Coronary artery (tissue), 2 donors: ENCODE data around the gene TGFB1.
A peak's percentile ranks its signal among the peaks of the same experiment; 100 is the strongest.

Source experiments
- DNase-seq: peaks from one replicate; pipeline ENCODE4 v3.0.0-alpha.2; 2017; ENCODE audit warnings: low spot score
- H3K27ac ChIP-seq, 2 donors: fragments of 200-600 bp; sonication (generic); one replicate each; pipeline ENCODE4 v1.5.1; 2016 to 2019
- H3K4me3 ChIP-seq: fragments of 200-600 bp; sonication (generic); 2 replicates; pipeline ENCODE4 v1.5.1; 2016; ENCODE audit warnings: mild to moderate bottlenecking, moderate library complexity
- TF ChIP-seq, protein P1 (sequence below): fragments of 200-600 bp; sonication (generic); IDR thresholded peaks from one replicate; pipeline ENCODE4 v1.5.1; 2019; ENCODE audit warnings: antibody characterized with exemption

TGFB1 gene

DNA sequence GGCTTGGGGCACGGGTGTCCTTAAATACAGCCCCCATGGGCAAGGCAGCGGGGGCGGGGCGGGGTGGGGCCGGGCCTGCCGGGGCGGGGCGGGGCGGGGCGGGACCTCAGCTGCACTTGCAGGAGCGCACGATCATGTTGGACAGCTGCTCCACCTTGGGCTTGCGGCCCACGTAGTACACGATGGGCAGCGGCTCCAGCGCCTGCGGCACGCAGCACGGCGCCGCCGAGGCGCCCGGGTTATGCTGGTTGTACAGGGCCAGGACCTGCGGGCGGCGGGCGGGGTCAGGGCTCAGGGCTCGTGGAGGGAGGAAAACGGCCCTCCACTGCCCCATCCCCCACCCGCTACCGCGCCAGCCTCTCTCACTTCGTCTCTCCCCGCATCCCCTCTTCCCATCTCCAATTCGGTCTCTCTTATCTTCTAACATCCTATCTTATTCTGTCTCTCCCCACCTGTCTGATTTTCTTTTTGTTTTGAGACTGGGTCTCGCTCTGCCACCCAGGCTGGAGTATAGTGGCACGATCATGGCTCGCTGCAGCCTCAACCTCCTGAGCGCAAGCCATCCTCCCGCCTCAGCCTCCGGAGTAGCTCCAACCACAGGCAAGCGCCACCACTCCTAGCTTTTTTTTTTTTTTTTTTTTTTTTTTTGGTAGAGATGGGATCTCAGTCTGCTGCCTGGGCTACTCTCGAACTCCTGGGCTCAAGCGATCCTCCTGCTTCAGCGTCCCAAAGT lies 22.6 kb downstream of the TGFB1 start:
- no peak overlapping the region for H3K4me3 ChIP-seq
- TF ChIP-seq, protein P1, sequence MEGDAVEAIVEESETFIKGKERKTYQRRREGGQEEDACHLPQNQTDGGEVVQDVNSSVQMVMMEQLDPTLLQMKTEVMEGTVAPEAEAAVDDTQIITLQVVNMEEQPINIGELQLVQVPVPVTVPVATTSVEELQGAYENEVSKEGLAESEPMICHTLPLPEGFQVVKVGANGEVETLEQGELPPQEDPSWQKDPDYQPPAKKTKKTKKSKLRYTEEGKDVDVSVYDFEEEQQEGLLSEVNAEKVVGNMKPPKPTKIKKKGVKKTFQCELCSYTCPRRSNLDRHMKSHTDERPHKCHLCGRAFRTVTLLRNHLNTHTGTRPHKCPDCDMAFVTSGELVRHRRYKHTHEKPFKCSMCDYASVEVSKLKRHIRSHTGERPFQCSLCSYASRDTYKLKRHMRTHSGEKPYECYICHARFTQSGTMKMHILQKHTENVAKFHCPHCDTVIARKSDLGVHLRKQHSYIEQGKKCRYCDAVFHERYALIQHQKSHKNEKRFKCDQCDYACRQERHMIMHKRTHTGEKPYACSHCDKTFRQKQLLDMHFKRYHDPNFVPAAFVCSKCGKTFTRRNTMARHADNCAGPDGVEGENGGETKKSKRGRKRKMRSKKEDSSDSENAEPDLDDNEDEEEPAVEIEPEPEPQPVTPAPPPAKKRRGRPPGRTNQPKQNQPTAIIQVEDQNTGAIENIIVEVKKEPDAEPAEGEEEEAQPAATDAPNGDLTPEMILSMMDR: no peak
- DNase-seq: no peak
- no peak overlapping the region for H3K27ac ChIP-seq

DNA sequence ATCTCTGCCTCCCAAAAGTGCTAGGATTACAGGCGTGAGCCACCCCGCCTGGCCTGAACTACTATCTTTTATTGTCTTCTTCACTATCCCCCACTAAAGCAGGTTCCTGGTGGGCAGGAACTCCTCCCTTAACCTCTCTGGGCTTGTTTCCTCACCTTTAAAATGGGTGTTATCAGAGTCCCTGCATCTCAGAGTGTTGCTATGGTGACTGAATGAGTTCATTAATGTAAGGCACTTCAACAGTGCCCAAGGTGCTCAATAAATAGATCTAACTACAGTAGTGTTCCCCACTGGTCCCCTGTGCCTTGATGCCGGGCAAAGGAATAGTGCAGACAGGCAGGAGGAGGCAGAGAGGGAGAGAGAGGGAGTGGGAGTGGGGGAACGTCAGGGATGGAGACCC lies 23.2 kb downstream of the TGFB1 start:
- H3K27ac ChIP-seq: no peak overlapping the region
- TF ChIP-seq, protein P1: no peak
- H3K4me3 ChIP-seq: no peak overlapping the region
- no peak for DNase-seq

DNA sequence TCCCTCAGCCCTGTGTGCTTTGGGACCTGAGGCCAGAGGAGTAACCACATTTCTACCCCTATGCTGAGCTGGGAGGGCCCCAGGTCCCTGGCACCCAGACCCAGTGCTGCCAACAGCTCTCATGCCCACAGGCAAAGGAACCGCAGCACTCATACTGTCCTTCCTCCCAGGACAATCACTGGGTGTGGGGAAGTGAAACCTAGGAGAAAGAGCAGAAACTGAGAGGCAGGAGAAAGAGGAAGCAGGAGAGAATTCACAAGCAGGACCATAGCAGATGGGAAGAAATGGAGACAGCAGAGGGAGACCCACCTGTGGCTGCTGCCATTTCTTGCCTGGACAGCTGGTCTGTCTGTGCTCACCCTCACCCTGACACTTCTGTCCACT lies 24.9 kb downstream of the TGFB1 start:
- TF ChIP-seq, protein P1: no peak
- peak overlapping the region in 1 of 2 donors; percentile 87 for H3K27ac ChIP-seq
- H3K4me3 ChIP-seq: no peak overlapping the region
- DNase-seq: no peak

DNA sequence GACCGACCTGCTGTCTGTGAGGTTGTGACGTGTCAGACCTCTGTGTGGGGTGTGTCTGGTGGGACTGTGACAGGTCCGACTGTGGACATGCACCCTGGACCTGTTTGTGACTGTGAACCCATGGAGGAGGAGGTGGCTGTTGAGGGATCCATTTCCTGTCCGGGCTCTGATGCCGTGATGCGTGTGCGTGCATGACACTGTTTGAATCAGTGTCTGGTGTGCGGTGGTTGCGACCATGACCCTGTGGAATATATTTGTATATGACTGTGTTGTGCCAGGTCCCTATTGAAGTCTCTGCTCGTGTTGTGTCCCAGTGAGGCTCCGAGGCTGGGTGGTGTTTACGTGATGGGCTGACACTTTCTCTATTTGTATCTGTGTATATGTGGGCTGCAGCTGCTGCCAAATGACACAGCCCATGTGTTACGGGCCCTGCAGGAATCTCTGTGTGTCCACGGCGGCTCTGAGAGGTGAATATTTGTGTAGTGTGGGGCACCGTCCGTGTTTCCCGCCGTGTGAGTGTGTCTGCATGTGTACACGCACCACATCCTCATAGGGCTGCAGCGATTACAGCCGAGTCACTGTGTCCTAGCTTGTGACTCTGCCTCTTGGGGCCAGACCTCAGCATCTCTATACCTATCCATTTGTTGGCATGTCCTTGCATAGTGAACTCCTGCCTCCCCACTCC lies 25.4 kb downstream of the TGFB1 start:
- TF ChIP-seq, protein P1: no peak
- Histone ChIP-seq H3K4me3 (peak overlapping the region; percentile 57), H3K27ac (peak overlapping the region; percentile 87 to 95)
- no peak for DNase-seq

DNA sequence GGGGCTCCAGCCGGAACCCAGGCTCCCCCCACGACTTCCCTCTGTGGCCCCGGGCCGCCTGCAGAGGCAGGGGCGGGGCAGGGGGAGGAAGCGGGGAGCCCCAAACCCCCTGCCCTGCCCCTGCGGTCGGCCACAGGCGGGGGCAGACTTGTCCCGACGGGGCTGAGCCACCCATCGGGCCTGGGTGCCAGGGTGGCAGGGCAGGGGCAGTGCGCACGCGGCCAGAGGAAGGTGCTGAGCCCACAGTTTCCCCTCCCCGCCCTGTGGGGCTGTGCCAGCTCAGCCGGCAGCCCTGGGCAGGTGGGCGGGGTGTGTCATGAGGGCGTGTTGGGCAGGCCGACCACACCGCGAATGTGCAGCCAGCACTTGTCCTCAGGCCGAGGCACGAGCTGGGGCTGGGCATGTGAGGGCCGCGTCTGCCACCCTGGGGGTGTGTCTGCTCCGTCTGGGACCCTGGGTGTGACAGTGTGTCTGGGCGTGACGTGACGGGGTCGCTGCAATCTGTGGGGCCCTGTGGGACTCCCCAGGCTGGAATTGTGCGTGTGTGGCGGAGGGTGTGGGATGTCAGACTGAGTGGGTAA lies 26.1 kb downstream of the TGFB1 start:
- no peak for DNase-seq
- TF ChIP-seq, protein P1: no peak

DNA sequence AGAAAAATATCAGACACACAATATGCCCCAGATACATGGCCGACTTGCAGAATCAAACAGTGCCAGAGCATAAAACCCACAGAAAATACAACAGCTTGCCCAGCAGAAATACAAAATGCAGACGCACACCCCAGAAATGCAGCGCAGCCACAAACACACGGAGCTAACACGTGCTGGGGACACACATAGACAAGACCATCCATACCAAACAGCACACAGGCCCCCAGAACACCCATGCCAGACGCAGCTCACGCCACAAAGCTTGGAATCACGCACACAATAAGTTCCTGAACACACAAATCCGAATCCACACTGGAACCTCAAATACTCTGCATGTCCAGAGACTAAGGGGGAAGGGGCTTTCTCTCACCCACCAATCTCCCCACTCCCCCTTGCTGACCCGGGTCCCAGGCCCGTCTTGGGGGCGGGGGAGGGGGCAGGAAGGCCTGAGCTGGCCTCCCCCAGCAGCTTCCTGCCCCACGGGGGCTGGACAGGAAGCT lies 26.6 kb downstream of the TGFB1 start:
- peak overlapping the region; percentile 57 for H3K4me3 ChIP-seq
- TF ChIP-seq, protein P1: no peak
- peak overlapping the region; percentile 87 to 95 for H3K27ac ChIP-seq
- DNase-seq: no peak

More for the DNA sequence above, 26.1 kb downstream of the TGFB1 start:
- peak overlapping the region; percentile 87 to 95 for H3K27ac ChIP-seq
- peak overlapping the region; percentile 57 for H3K4me3 ChIP-seq
